ENCODE data around the gene BACE2.

- no peak for TF ChIP-seq CTCF (IDR thresholded peaks at IDR 0.05; ENCODE audit: insufficient read depth, low read length, poor library complexity, severe bottlenecking)
- TF ChIP-seq EZH2phosphoT487 (conservative IDR thresholded peaks at IDR 0.05; ENCODE audit: low read length), result no peak
Measured at GRCh38 chr21:41245509-41246135, 77.7 kb downstream of the BACE2 start.
